CD4-positive, alpha-beta T cell treated with Interleukin-4 for 4 hours (primary cell): Measurements from ENCODE around the gene CAPN5.

ENCODE experiments used
- DNase-seq: peaks from one replicate; pipeline ENCODE4 v3.0.0-alpha.2; 2020

CAPN5 gene

GRCh38 chr11:77102246-77103210, 35.8 kb downstream of the CAPN5 start, which contains the start of gene OMP:
Gene OMP, plus strand, starts transcription at chr11:77102840. Its CDS starts 0 bp downstream, at chr11:77102840.
- DNase-seq: no peak

DNA sequence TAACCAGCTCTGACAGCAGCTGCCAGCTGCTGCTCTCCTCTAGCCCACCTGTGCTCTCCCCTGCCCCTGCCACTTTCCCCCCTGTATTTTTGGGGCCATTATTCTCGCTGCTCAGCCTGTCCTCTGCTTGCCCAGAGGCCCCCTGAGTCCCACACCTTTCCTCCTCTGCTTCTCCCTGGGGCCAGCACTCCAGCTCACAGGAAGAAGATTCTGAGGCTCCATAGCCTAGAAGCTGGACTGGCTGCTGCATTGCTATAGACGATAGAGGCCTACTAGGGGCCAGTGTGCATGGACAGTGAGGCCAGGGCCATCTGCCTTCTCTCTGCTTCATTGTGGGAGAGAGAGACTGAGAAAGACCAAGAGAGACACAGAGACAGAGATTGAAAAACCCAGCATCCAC, 36.5 kb downstream of the CAPN5 start:
- DNase-seq: no peak

GRCh38 chr11:77104727-77105126, 38.0 kb downstream of the CAPN5 start:
- DNase-seq: no peak

DNA sequence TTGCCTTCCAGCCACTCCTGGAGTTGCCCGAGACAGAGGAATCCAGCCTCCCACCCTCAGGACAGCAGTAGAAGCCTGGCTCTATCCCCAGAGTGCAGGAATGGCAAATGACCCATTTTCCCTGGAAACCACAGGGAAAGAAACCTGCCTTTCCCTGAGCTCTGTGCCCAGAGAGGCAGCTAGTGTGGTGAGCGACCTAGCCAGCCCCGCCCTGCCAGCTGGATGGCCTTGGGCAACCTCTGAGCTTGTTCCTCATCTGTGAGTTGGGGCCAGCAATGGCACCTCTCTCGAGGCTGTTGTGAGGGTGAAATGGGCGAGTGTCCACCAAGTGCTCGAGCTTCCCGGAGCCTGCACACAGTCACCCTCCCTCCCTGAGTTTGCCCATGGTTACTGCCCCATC, 39.5 kb downstream of the CAPN5 start:
- no peak for DNase-seq

GRCh38 chr11:77106759-77107158, 40.0 kb downstream of the CAPN5 start:
- DNase-seq: no peak

- DNase-seq: no peak
These were observed 41.2 kb downstream of the CAPN5 start for GRCh38 chr11:77107950-77108349.

DNA sequence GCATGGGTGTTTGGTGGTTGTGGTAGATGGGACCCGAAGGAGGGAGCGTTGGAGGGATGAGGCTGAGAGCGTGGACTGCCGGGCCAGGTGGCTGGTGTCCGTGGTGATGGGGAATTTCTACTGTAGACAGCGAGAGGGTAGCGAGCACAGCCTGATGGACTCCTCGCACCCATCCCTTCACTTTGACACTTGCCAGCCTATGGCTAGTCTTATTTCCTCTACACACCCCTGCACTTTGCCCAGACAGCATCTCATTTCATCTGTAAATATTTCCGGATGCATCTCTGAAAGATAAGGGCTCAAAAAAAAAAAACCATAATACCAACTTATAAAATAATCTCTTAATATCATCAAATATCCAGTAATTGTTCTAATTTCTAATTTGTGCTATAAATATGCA, 41.7 kb downstream of the CAPN5 start:
- DNase-seq: no peak

DNA sequence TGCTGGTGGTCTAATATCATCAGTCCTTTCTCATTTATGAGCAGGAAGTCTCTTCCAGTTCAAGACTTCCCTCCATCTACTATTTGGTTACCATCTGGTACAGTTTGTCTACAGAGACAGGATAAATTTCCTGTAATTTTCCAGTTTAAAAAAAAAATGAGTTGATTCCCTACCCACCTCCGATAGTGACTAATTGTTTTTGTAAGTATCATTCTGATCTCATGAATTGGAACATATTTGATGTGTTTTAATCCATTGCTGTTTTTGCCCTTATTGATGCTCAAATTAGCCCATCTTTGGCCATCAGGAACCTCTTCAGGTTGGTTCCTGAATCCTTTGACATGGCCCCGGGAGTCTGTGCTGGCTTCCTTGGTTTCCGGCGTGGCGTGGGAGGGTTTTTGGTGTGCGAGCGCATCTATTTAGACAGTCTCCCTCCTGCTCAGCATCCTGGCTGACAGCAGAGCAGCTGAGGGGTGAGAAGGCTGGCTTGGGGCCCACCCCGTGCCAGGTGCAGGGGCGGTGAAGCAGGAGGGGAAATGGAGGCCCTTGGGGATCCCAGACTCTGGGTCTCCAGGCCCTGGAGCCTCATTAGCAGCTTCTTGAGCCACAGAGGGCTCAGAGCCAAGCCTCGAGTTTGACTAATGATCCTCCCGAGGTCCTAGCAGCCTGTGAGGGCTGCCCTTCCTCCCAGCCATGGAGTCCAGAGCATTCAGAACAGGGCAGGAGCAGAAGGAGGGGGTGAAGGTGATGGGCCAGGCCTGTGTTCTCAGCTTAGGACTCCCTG, 42.7 kb downstream of the CAPN5 start:
- DNase-seq: no peak

DNA sequence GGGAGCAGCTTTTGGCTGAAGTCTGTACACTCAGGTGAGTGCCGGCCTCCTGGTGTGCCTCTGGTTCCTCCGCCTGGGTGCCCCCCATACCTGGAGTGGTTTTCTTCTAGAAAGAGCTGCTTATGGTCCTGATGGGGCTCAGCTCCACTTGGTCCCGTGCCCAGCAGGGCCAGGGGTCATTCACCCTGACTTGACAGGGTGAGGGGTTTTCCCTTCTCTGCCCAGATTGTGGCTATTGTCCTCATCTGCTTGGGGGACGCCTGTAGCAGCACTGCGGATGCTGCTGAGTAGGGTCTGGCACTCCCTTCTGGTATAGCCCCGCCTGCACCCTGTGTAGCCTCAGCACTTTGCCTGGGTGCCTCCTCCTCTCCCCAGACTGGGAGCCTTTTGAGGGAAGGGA, 44.1 kb downstream of the CAPN5 start:
- no peak for DNase-seq

- no peak for DNase-seq
These were observed 44.5 kb downstream of the CAPN5 start for GRCh38 chr11:77111277-77111676.

DNA sequence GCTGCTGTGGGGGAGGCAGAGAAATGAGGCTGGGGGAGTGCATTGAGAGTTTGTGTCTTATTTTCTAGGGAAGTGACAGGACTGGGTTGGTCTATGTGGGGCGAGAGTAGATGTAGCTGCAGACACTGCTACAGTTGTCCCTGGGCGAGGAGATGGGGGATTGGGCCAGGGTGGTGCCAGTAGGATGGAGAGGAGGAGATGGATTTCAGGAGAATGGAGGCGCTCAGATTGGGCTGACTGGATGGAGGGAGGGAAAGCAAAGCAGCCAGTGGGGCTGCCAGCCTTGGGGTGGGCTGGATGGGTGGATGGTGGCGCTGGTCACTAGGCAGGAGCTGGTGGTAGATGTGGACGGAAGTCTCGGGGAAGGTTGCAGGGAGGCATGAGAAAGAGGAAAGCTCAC, 45.2 kb downstream of the CAPN5 start:
- no peak for DNase-seq

- no peak for DNase-seq
These were observed 46.0 kb downstream of the CAPN5 start for GRCh38 chr11:77112641-77113381.

GRCh38 chr11:77113382-77114088, 46.8 kb downstream of the CAPN5 start:
- DNase-seq: no peak

- no peak for DNase-seq
These were observed 47.3 kb downstream of the CAPN5 start for GRCh38 chr11:77114089-77114463.

DNA sequence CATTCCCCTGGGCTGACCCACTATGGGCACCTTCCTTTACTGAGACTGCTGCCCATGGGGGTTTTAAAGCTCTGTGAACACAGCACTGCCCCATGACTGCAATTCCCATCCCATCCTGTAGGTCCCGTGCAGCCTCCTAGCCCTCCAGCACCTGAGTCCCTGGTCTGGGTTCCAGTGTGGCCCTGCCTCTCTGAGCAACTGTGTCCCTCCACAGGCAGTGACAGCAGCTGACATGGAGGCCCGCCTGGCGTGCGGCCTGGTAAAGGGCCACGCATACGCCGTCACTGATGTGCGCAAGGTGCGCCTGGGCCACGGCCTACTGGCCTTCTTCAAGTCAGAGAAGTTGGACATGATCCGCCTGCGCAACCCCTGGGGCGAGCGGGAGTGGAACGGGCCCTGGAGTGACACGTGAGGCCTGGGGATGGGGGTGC, 48.4 kb downstream of the CAPN5 start:
- DNase-seq: no peak

- no peak for DNase-seq
These were observed 49.2 kb downstream of the CAPN5 start for GRCh38 chr11:77115956-77116355.

- no peak for DNase-seq
These were observed 50.7 kb downstream of the CAPN5 start for GRCh38 chr11:77117492-77117891.

- DNase-seq: no peak
These were observed 51.3 kb downstream of the CAPN5 start for GRCh38 chr11:77118086-77118485.

- DNase-seq: no peak
These were observed 52.2 kb downstream of the CAPN5 start for GRCh38 chr11:77118971-77119370.

- no peak for DNase-seq
These were observed 52.8 kb downstream of the CAPN5 start for GRCh38 chr11:77119531-77119936.

DNA sequence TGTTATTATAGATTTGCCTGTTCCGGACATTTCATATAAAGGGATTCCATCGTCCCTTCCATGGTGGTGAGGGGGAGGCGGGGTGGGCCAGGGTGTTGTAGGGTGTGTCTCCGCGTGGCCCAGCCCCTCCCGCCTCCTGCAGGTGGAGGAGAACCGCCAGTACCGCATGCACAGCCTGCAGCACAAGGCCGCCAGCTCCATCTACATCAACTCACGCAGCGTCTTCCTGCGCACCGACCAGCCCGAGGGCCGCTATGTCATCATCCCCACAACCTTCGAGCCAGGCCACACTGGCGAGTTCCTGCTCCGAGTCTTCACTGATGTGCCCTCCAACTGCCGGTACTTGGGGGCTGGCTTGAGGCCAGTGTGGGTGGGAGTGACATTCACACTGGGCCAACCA, 53.8 kb downstream of the CAPN5 start:
- DNase-seq: no peak

DNA sequence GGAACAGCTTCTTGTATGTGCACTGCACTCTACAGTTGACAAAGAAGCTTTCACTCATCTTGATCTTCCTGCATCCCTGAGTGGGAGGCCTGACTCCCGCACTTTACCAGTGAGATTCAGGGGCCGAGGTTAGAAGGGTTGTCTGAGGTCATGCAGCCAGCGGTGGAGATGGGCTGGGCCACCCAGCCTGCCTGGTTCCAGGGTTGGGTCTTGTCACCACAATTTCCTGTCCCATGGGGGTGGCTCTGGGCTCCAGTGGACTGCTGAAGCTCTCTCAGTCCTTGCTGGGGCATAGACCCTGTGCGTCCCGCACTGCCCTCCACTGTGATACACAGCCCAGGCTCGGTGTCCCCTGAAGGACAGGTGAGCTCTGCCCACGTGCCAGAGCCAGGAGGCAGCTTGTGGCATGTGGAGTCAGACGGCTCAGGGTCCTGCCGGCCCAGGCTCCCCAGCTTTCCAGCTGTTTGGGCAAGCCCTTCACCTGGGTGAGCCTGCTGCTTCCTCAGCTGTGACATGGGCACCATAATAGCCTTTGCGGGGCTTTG, 54.4 kb downstream of the CAPN5 start:
- no peak for DNase-seq
